ENCODE data around the gene MYMX. TPM values are rescaled to one million over a fixed set of nuclear protein-coding genes. Genes with fewer than 3 reads are reported as not detected.
A peak's percentile ranks its signal among the peaks of the same experiment; 100 is the strongest.

The MYMX gene
- total and polyA plus RNA-seq, 2 of the 13 experiments (the other 11 are each of a cell fraction or from before 2014, with no cell fraction given) = not detected

GRCh38 chr6:44237813-44238433 lies 21.2 kb downstream of the MYMX start:
- peak; percentile 51 for DNase-seq (ENCODE audit: low spot score)
- intact Hi-C loops (cut with micrococcal nuclease; ENCODE audit: unreplicated experiment) = loop anchor here (5.0 kb wide), 1 partner anchor 126 kb away; no protein-coding TSS in a partner anchor
- TF ChIP-seq BRF2 (CRISPR knock-in tag; IDR thresholded peaks at IDR 0.05) (peak; percentile 67; the same call in 1 of the 2 replicates), MTF1 (CRISPR knock-in tag; IDR thresholded peaks at IDR 0.05) (no peak), RBM22 (optimal IDR thresholded peaks at IDR 0.05; ENCODE audit: low read length) (peak; percentile 28), HIVEP1 (CRISPR knock-in tag; IDR thresholded peaks at IDR 0.05) (no peak), BCL3 (CRISPR knock-in tag; IDR thresholded peaks at IDR 0.05) (0 out of 2 replicates have a peak, but pooled peaks have one; percentile 18), ZNF460 (CRISPR knock-in tag; IDR thresholded peaks at IDR 0.05; ENCODE audit: borderline replicate concordance) (no peak), TCF12 (IDR thresholded peaks at IDR 0.05) (no peak), TCF12 (CRISPR knock-in tag; IDR thresholded peaks at IDR 0.05) (no peak), IRF9 (CRISPR knock-in tag; IDR thresholded peaks at IDR 0.05; ENCODE audit: borderline replicate concordance) (peak; percentile 82; the same call in 1 of the 2 replicates), ELF3 (CRISPR knock-in tag; IDR thresholded peaks at IDR 0.05) (0 out of 2 replicates have a peak, but pooled peaks have one; percentile 7), NCOR1 (IDR thresholded peaks at IDR 0.05; ENCODE audit: borderline replicate concordance, low read length) (no peak), ZNF703 (CRISPR knock-in tag; IDR thresholded peaks at IDR 0.05; ENCODE audit: borderline replicate concordance) (no peak; the same call in 1 of the 2 replicates), ZC3H13 (CRISPR knock-in tag; IDR thresholded peaks at IDR 0.05) (peak; percentile 88)
- TF ChIP-seq, protein P1, sequence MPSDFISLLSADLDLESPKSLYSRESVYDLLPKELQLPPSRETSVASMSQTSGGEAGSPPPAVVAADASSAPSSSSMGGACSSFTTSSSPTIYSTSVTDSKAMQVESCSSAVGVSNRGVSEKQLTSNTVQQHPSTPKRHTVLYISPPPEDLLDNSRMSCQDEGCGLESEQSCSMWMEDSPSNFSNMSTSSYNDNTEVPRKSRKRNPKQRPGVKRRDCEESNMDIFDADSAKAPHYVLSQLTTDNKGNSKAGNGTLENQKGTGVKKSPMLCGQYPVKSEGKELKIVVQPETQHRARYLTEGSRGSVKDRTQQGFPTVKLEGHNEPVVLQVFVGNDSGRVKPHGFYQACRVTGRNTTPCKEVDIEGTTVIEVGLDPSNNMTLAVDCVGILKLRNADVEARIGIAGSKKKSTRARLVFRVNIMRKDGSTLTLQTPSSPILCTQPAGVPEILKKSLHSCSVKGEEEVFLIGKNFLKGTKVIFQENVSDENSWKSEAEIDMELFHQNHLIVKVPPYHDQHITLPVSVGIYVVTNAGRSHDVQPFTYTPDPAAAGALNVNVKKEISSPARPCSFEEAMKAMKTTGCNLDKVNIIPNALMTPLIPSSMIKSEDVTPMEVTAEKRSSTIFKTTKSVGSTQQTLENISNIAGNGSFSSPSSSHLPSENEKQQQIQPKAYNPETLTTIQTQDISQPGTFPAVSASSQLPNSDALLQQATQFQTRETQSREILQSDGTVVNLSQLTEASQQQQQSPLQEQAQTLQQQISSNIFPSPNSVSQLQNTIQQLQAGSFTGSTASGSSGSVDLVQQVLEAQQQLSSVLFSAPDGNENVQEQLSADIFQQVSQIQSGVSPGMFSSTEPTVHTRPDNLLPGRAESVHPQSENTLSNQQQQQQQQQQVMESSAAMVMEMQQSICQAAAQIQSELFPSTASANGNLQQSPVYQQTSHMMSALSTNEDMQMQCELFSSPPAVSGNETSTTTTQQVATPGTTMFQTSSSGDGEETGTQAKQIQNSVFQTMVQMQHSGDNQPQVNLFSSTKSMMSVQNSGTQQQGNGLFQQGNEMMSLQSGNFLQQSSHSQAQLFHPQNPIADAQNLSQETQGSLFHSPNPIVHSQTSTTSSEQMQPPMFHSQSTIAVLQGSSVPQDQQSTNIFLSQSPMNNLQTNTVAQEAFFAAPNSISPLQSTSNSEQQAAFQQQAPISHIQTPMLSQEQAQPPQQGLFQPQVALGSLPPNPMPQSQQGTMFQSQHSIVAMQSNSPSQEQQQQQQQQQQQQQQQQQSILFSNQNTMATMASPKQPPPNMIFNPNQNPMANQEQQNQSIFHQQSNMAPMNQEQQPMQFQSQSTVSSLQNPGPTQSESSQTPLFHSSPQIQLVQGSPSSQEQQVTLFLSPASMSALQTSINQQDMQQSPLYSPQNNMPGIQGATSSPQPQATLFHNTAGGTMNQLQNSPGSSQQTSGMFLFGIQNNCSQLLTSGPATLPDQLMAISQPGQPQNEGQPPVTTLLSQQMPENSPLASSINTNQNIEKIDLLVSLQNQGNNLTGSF (CRISPR knock-in tag; IDR thresholded peaks at IDR 0.05) = no peak

More at GRCh38 chr6:44237813-44238433, 21.2 kb downstream of the MYMX start:
- in situ Hi-C loops (cut with HindIII; ENCODE audit: extremely low pct_ligation_motif_present, low pct_unique_long_range_greater_than_20kb) = loop anchor here (5.0 kb wide), 1 partner anchor 136 kb away; no protein-coding TSS in a partner anchor
- peaks cover 0 to 6% of the 10 kb centered on the region in 2 experiments; a peak in 3 of 5 replicates for H3K36me3 ChIP-seq (replicated peaks in 1 of 2; ENCODE audit: control insufficient read depth in 1 of 2, insufficient read depth in 2 of 2, low read length in 2 of 2)
- ATAC-seq (peak; percentile 82), FAIRE-seq (no peak)
- H3K79me2 ChIP-seq (ENCODE audit: insufficient read depth, low read length) = no peaks in the 10 kb centered on the region
- WGBS (ENCODE audit: low lambda C conversion rate) = 1% methylated on average over 42 of the region's 42 CpGs
- CTCF ChIA-PET (ENCODE audit: low intra/inter-chr PET ratio, low total read pairs) = interaction anchor here (0.9 to 5.3 kb wide), 4 partner anchors 16 to 142 kb away, joined by 3 to 36 read pairs (median 8); no protein-coding TSS in a partner anchor
- peak overlapping the region; percentile 63 for H3K9ac ChIP-seq (ENCODE audit: insufficient read depth, low read depth, low read length)
- no peaks in the 10 kb centered on the region for H3K9me3 ChIP-seq (ENCODE audit: low read length)
- BruUV-seq (replicated peaks) = TSS peak; percentile 61
- H4K20me1 ChIP-seq (ENCODE audit: insufficient read depth, low read length) = no peaks in the 10 kb centered on the region
- H3K4me2 ChIP-seq (ENCODE audit: low read depth, low read length) = peak overlapping the region; percentile 90
- H3K4me3 ChIP-seq (replicated peaks in 1 of 3; ENCODE audit: insufficient read depth in 1 of 3, low read depth in 2 of 3, low read length in 3 of 3) = peak overlapping the region; percentile 53 to 78 (median 60); a peak in 5 of 6 replicates
- H3K27ac ChIP-seq (ENCODE audit: extremely low read length, insufficient read depth, low read length) = peak overlapping the region; percentile 57
- H3K4me1 ChIP-seq (ENCODE audit: insufficient read depth, low read length) = peaks cover 69% of the 10 kb centered on the region
- no peaks in the 10 kb centered on the region for H3K27me3 ChIP-seq (ENCODE audit: control insufficient read depth in 1 of 2, insufficient read depth in 2 of 2, low read length in 2 of 2)
- no peak overlapping the region for H2AFZ ChIP-seq (ENCODE audit: low read length)
- POLR2A ChIA-PET = interaction anchor here (0.8 to 3.1 kb wide), 14 partner anchors 9 to 143 kb away, joined by 3 to 62 read pairs (median 5); partner anchors contain the start of genes HSP90AB1, MYMX and SLC29A1
